Transverse colon (tissue), 4 donors: ENCODE results near the gene PRLHR. TPM values are rescaled to one million over a fixed set of nuclear protein-coding genes. Genes with fewer than 3 reads are reported as not detected.

Experiments used
- DNase-seq: peaks from one replicate; pipeline ENCODE4 v3.0.0-alpha.2; 2019
- H3K27ac ChIP-seq, 4 donors: fragments of 200-600 bp; sonication (generic); 2 replicates each; pipeline ENCODE4 v1.5.1; 2016 to 2018; ENCODE audit warnings: inconsistent platforms in 4 of 4
- H3K27me3 ChIP-seq: fragments of 200-600 bp; sonication (generic); 2 replicates; pipeline ENCODE4 v1.5.1; 2017; ENCODE audit warnings: inconsistent platforms
- H3K36me3 ChIP-seq, 4 donors: fragments of 200-600 bp; sonication (generic); 2 replicates each; pipeline ENCODE4 v1.5.1; 2017 to 2019; ENCODE audit warnings: inconsistent platforms in 4 of 4
- H3K4me1 ChIP-seq, 4 donors: fragments of 200-600 bp; sonication (generic); 2 replicates each; pipeline ENCODE4 v1.5.1; 2017 to 2020; ENCODE audit warnings: inconsistent platforms in 4 of 4
- H3K4me3 ChIP-seq, 4 donors: fragments of 200-600 bp; sonication (generic); 1 replicate in 1 of 4; 2 replicates in 3 of 4; pipeline versions ENCODE4 v1.5.1 to v1.6.1; 2017 to 2019; ENCODE audit warnings: inconsistent platforms in 4 of 4
- H3K9me3 ChIP-seq, 2 donors: fragments of 200-600 bp; sonication (generic); 2 replicates each; pipeline ENCODE4 v1.5.1; 2017 to 2019; ENCODE audit warnings: inconsistent platforms in 2 of 2
- EP300 ChIP-seq: sonication (generic); formaldehyde crosslinking; IDR thresholded peaks from one replicate; pipeline ENCODE4 v1.6.1; 2017; ENCODE audit warnings: antibody characterized with exemption, low read depth
- POLR2A ChIP-seq: fragments of 450-650 bp; IDR thresholded peaks from one replicate; pipeline ENCODE4 v1.6.1; 2016; ENCODE audit warnings: antibody characterized with exemption, mild to moderate bottlenecking, moderate library complexity
- POLR2AphosphoS5 ChIP-seq, 3 donors: sonication (generic); formaldehyde crosslinking; IDR thresholded peaks; one replicate each; pipeline ENCODE4 v1.6.1; 2016; ENCODE audit warnings: antibody characterized with exemption in 3 of 3
- WGBS, 2 donors: methylation state at CpG; one replicate each; pipeline ENCODE4 v1.1.5; 2018; ENCODE audit warnings: low coverage in 1 of 2; 5-methylcytosine and 5-hydroxymethylcytosine counted together
- in situ Hi-C, 4 donors: fragments of 200-750 bp; cut with MboI; loops; one replicate each; pipeline versions ENCODE4 v1.15.0 to v1.15.1; 2017; ENCODE audit warnings: low sequenced_read_pairs in 3 of 4, low pct_ligation_motif_present in 1 of 4, low pct_unique_long_range_greater_than_20kb in 1 of 4
- intact Hi-C: fragments of 100-400 bp; cut with DNase I; formaldehyde crosslinking; loops from one replicate; pipeline ENCODE4 v1.15.1; 2023; ENCODE audit warnings: low total_unique reads
- total RNA-seq, 4 donors: library from RNA; depleted of rRNA; stranded (reverse); fragments of >200 nt; gene quantifications; one replicate each; pipeline ENCODE4 v1.1.0, GENCODE V29; 2016
- TF ChIP-seq, protein P1 (sequence below), 5 experiments: fragments of 200-600 bp in 3 of 5; fragments of 450-650 bp in 2 of 5; sonication (generic) in 3 of 5; IDR thresholded peaks; 1 replicate in 2 of 5; 2 replicates in 3 of 5; pipeline ENCODE4 v1.5.1; 2016 to 2017; ENCODE audit warnings: antibody characterized with exemption in 5 of 5, inconsistent platforms in 3 of 5, mild to moderate bottlenecking in 2 of 5, moderate library complexity in 1 of 5

PRLHR gene
- total RNA-seq, 4 donors from 2014 or later: not detected

DNA sequence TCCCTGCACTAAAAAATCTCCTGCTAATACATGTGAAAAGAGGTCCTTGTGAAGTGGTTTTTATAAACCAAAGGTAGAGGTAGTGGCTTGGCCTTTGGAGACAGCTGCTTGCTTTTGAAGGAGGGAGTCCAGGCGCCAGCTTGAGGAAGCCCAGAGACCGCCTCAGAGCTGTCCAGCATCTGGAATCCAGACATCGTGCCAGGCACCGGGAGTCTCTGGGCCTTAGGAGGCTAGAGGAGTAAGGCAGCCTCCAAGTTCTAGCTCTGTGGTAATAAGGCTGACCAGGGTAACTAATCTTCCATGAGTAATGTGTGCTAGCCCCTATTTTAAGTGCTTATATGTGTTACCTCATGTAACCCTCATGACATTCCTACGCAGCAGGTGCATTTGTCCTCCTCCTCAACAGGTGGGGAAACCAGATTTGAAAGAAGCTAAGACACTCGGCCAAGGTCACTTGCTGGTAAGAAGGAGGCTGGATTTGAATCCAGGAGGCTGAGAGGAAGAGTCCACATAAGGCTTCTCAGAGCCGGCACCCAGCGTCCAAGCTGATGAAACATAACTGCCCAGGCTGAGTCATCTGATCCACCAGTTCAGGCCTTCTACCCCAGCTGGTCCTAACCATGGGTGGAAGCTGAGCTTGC, 26.1 kb downstream of the PRLHR start:
- in situ Hi-C loops: loop anchor here (5.0 to 25.0 kb wide), 4 partner anchors 153 to 318 kb away; no protein-coding TSS in a partner anchor
- Histone ChIP-seq H3K36me3 (no peaks in the 10 kb centered on the region), H3K27ac (peak overlapping the region in 1 of 4 donors; percentile 14), H3K4me3 (no peak overlapping the region), H3K9me3 (no peaks in the 10 kb centered on the region), H3K27me3 (no peaks in the 10 kb centered on the region), H3K4me1 (peaks cover 0 to 21% (median 5%) of the 10 kb centered on the region in 4 donors)
- WGBS, 2 donors: 89% methylated on average over 8 of the region's 8 CpGs; no CpG with 5 or more reads in 1 of the 2 donors
- no peak for DNase-seq
- intact Hi-C loops: loop anchor here (5.0 to 10.0 kb wide), 2 partner anchors 153 to 455 kb away; partner anchors contain the start of gene NANOS1
- TF ChIP-seq EP300 (no peak), POLR2AphosphoS5 (IDR thresholded peaks at IDR 0.05) (no peak), POLR2A (no peak)

DNA sequence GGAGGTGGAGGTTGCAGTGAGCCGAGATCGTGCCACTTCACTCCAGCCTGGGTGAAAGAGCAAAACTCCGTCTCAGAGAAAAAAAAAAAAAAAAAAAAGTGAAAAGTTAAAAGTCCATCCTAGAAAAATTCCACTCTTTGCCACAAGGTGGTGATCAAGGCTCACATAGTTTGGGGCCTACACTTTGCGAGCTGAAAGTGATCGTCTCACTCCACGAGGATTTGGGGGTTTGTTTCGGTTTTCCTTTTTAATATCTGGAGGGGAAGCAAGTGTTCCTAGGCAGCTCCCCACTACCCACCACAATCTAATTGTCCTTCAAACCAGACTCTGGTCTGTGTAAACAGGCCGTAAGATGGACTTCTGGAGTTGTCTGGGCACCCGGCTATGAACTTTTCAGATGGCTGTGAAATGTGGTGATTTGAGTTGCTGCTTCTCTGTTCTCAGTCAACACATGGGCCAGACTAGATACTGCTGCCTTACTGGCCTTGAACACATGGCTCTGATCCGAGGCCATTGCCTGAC, 27.1 kb downstream of the PRLHR start:
- DNase-seq: peak; percentile 35
- no peaks in the 10 kb centered on the region for H3K36me3 ChIP-seq
- H3K27me3 ChIP-seq: no peaks in the 10 kb centered on the region
- intact Hi-C loops (loop anchor here (5.0 to 10.0 kb wide), 2 partner anchors 154 to 456 kb away; partner anchors contain the start of gene NANOS1), in situ Hi-C loops (loop anchor here (5.0 to 25.0 kb wide), 4 partner anchors 154 to 319 kb away; no protein-coding TSS in a partner anchor)
- TF ChIP-seq, protein P1, sequence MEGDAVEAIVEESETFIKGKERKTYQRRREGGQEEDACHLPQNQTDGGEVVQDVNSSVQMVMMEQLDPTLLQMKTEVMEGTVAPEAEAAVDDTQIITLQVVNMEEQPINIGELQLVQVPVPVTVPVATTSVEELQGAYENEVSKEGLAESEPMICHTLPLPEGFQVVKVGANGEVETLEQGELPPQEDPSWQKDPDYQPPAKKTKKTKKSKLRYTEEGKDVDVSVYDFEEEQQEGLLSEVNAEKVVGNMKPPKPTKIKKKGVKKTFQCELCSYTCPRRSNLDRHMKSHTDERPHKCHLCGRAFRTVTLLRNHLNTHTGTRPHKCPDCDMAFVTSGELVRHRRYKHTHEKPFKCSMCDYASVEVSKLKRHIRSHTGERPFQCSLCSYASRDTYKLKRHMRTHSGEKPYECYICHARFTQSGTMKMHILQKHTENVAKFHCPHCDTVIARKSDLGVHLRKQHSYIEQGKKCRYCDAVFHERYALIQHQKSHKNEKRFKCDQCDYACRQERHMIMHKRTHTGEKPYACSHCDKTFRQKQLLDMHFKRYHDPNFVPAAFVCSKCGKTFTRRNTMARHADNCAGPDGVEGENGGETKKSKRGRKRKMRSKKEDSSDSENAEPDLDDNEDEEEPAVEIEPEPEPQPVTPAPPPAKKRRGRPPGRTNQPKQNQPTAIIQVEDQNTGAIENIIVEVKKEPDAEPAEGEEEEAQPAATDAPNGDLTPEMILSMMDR (IDR thresholded peaks at IDR 0.05): peak; percentile 78 to 97 (median 87)
- TF ChIP-seq POLR2A: no peak
- no peaks in the 10 kb centered on the region for H3K9me3 ChIP-seq
- peak overlapping the region in 1 of 4 donors; percentile 14 for H3K27ac ChIP-seq
- no peak overlapping the region for H3K4me3 ChIP-seq
- 2 to 18% methylated on average over 7 to 10 of the region's 10 CpGs for WGBS, 2 donors
- H3K4me1 ChIP-seq: peaks cover 0 to 21% (median 5%) of the 10 kb centered on the region in 4 donors

DNA sequence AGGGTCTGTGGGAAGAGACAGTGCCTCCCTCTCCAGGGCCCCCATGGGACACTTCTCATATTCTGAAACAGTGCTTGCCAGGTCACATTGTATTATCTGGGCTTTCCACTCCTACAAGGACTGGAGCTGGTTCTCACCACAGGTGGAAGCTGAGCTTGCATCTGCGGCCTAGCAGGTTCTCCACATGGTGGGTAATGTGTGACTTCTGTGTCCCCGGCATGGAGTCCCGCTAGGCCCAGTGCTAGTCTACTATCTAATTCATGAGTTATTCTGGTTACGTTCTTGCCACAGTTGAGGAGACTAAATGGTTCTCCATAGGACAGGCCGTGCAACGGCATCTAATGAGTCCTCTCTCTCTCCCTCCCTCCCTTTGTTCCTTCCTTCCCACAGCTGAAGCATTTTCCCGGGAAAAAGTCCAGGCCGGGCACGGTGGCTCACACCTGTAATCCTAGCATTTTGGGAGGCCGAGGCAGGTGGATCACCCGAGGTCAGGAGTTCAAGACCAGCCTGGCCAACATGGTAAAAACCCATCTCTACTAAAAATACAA, 27.7 kb downstream of the PRLHR start:
- 60 to 71% methylated on average over 2 to 11 of the region's 11 CpGs for WGBS, 2 donors
- intact Hi-C loops: loop anchor here (5.0 to 10.0 kb wide), 2 partner anchors 155 to 457 kb away; partner anchors contain the start of gene NANOS1

DNA sequence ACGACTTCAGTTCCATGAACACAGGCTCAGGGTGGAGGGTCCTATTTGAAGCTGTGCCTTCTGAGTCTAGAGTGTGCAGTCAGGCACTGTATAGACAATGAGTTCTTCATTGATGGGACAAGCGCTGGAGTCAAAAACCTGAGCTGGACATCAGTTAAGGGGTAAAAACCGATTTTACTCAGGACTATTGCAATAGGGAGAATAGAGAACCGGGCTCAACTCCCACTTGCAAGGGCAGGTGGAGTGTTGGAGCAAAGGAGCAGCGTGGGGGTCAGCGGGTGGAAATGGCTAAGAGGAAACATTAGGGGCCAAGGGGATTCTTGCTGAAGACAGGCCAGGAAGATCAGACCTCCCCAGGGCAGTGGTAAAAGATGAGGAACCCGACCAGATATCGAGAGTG, 28.5 kb downstream of the PRLHR start:
- Histone ChIP-seq H3K4me3 (no peak overlapping the region), H3K36me3 (no peaks in the 10 kb centered on the region), H3K9me3 (no peaks in the 10 kb centered on the region), H3K27me3 (no peaks in the 10 kb centered on the region), H3K4me1 (peaks cover 0 to 21% (median 4%) of the 10 kb centered on the region in 4 donors), H3K27ac (no peak overlapping the region)
- no peak for TF ChIP-seq EP300
- no peak for TF ChIP-seq POLR2A
- intact Hi-C loops (loop anchor here (5.0 to 10.0 kb wide), 2 partner anchors 155 to 458 kb away; partner anchors contain the start of gene NANOS1), in situ Hi-C loops (loop anchor here (5.0 to 25.0 kb wide), 4 partner anchors 155 to 320 kb away; no protein-coding TSS in a partner anchor)
- no peak for DNase-seq
- WGBS, 2 donors: 81 to 82% methylated on average over 6 to 8 of the region's 8 CpGs

More for the DNA sequence above, 27.7 kb downstream of the PRLHR start:
- Histone ChIP-seq H3K4me1 (peaks cover 0 to 21% (median 5%) of the 10 kb centered on the region in 4 donors), H3K27ac (no peak overlapping the region), H3K4me3 (no peak overlapping the region), H3K36me3 (no peaks in the 10 kb centered on the region), H3K27me3 (no peaks in the 10 kb centered on the region), H3K9me3 (no peaks in the 10 kb centered on the region)
- no peak for DNase-seq
- in situ Hi-C loops: loop anchor here (5.0 to 25.0 kb wide), 4 partner anchors 155 to 320 kb away; no protein-coding TSS in a partner anchor
- TF ChIP-seq EP300: no peak
- TF ChIP-seq POLR2AphosphoS5 (IDR thresholded peaks at IDR 0.05): no peak
- TF ChIP-seq, protein P1 (IDR thresholded peaks at IDR 0.05): no peak
- TF ChIP-seq POLR2A: no peak
